ENCODE data around the gene PHACTR2.
"Not testable (repeated sequence)": the region's sequence is repeated elsewhere in the genome, so short reads cannot be mapped to it uniquely, and the experiment has no call there.

The PHACTR2 gene

GRCh38 chr6:143872201-143872600, 194.4 kb downstream of the PHACTR2 start:
- POLR2A ChIA-PET = no interaction called here
- no peak for TF ChIP-seq CTCF (IDR thresholded peaks at IDR 0.05; ENCODE audit: control extremely low read depth, extremely low read depth, low read depth, missing control alignments)
- CTCF ChIA-PET = interaction anchor here (1.2 to 1.6 kb wide), 3 partner anchors 14 to 296 kb away, joined by 3 to 7 read pairs (median 4); no protein-coding TSS in a partner anchor
- DNase-seq (ENCODE audit: extremely low spot score) = peak; percentile 21

GRCh38 chr6:143873600-143873999, 195.8 kb downstream of the PHACTR2 start:
- DNase-seq (ENCODE audit: extremely low spot score); CTCF ChIA-PET; POLR2A ChIA-PET: not testable (repeated sequence)

GRCh38 chr6:143874503-143874902, 196.7 kb downstream of the PHACTR2 start:
- DNase-seq (ENCODE audit: extremely low spot score); CTCF ChIA-PET; POLR2A ChIA-PET: not testable (repeated sequence)

GRCh38 chr6:143877584-143878271, 200.0 kb downstream of the PHACTR2 start:
- CTCF ChIA-PET = interaction anchor here (1.2 to 1.8 kb wide), 3 partner anchors 13 to 62 kb away, joined by 4 read pairs; no protein-coding TSS in a partner anchor
- no peak for TF ChIP-seq CTCF (IDR thresholded peaks at IDR 0.05; ENCODE audit: control extremely low read depth, extremely low read depth, low read depth, missing control alignments)

GRCh38 chr6:143878272-143878760, 200.6 kb downstream of the PHACTR2 start:
- DNase-seq (ENCODE audit: extremely low spot score) = no peak
- POLR2A ChIA-PET = no interaction called here
- no peak for TF ChIP-seq CTCF (IDR thresholded peaks at IDR 0.05; ENCODE audit: control extremely low read depth, extremely low read depth, low read depth, missing control alignments)
- CTCF ChIA-PET = interaction anchor here (1.2 to 1.8 kb wide), 3 partner anchors 12 to 62 kb away, joined by 4 read pairs; no protein-coding TSS in a partner anchor

More at GRCh38 chr6:143877584-143878271, 200.0 kb downstream of the PHACTR2 start:
- POLR2A ChIA-PET = no interaction called here
- no peak for DNase-seq (ENCODE audit: extremely low spot score)

GRCh38 chr6:143880412-143880811, 202.6 kb downstream of the PHACTR2 start:
- CTCF ChIA-PET = no interaction called here
- DNase-seq (ENCODE audit: extremely low spot score) = no peak
- POLR2A ChIA-PET = no interaction called here
- no peak for TF ChIP-seq CTCF (IDR thresholded peaks at IDR 0.05; ENCODE audit: control extremely low read depth, extremely low read depth, low read depth, missing control alignments)
